Measurements from ENCODE around the gene ATN1.

Gene ATN1

GRCh38 chr12:6946920-6947374, 19.2 kb downstream of the ATN1 start:
- DNase-seq = no peak

GRCh38 chr12:6947615-6948014, 19.9 kb downstream of the ATN1 start:
- DNase-seq = no peak

- DNase-seq = no peak
These were observed 21.3 kb downstream of the ATN1 start for GRCh38 chr12:6948873-6949594.

- DNase-seq = no peak
These were observed 22.6 kb downstream of the ATN1 start for GRCh38 chr12:6950401-6950801.

GRCh38 chr12:6950811-6951540, 23.2 kb downstream of the ATN1 start, which contains the start of gene PTPN6:
Gene PTPN6, plus strand, starts transcription at chr12:6951356. Its CDS starts 157 bp downstream, at chr12:6951513.
- no peak for DNase-seq

- DNase-seq = no peak
These were observed 23.9 kb downstream of the ATN1 start for GRCh38 chr12:6951551-6952120.

GRCh38 chr12:6952121-6952862, 24.5 kb downstream of the ATN1 start:
- DNase-seq = no peak

GRCh38 chr12:6952863-6953441, 25.2 kb downstream of the ATN1 start:
- DNase-seq = no peak

GRCh38 chr12:6953442-6954315, 25.9 kb downstream of the ATN1 start:
- DNase-seq = no peak

GRCh38 chr12:6954316-6955107, 26.8 kb downstream of the ATN1 start:
- no peak for DNase-seq

GRCh38 chr12:6955108-6956020, 27.6 kb downstream of the ATN1 start:
- no peak for DNase-seq

- DNase-seq = no peak
These were observed 28.4 kb downstream of the ATN1 start for GRCh38 chr12:6956021-6956727.

GRCh38 chr12:6957151-6957701, 29.5 kb downstream of the ATN1 start:
- DNase-seq = no peak

- DNase-seq = no peak
These were observed 30.2 kb downstream of the ATN1 start for GRCh38 chr12:6957741-6958608.

GRCh38 chr12:6958609-6959057, 30.9 kb downstream of the ATN1 start:
- no peak for DNase-seq

- DNase-seq = no peak
These were observed 31.5 kb downstream of the ATN1 start for GRCh38 chr12:6959058-6959804.
